Measurements from ENCODE around the gene GMNC.

Gene GMNC

DNA sequence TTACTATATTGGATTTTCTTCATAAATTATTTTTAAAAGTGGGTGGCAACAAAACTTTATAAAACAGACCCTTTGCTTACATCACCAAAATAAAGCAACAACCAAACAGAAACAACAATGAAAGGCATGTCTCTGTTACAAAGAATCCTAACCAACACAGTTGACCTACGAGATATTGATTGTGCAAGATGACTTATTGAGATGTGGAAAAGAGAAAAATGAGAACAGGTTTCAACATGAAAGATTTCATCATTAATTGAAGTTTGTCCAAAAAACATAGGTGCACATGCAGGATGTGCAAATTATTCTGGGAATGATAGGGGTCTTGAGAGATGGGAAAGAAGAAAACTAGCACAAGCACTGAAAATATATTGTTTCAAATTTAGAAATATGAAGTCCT, 9.0 kb downstream of the GMNC start:
- in situ Hi-C loops (cut with MboI; ENCODE audit: low sequenced_read_pairs), result no loop called here

- in situ Hi-C loops (cut with MboI; ENCODE audit: low sequenced_read_pairs), result no loop called here
Measured at GRCh38 chr3:190849607-190850006, 12.9 kb downstream of the GMNC start.

DNA sequence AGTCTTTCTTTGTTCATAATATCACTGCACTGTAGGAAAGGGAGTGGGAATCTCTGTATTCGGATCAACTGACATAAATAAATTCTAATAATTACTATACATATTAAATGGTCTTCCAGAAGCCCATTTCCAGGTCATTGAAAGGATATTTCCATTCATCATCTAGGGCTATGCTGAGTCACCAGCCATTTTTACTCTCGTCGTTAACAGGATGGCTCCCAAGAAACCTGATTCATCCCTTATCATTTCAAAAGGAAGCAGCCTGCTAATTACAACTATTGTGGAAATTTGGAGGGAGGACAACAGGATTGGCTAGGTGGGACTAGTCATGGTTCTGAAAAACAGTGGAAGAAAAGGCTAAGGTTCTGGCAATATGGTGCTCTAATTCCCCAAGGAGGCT, 13.6 kb downstream of the GMNC start:
- in situ Hi-C loops (cut with MboI; ENCODE audit: low sequenced_read_pairs), result no loop called here

GRCh38 chr3:190847436-190847835, 15.1 kb downstream of the GMNC start:
- in situ Hi-C loops (cut with MboI; ENCODE audit: low sequenced_read_pairs), result no loop called here

GRCh38 chr3:190840146-190840545, 22.3 kb downstream of the GMNC start:
- in situ Hi-C loops (cut with MboI; ENCODE audit: low sequenced_read_pairs), result no loop called here

- in situ Hi-C loops (cut with MboI; ENCODE audit: low sequenced_read_pairs), result no loop called here
Measured at GRCh38 chr3:190831225-190831624, 31.3 kb downstream of the GMNC start.

GRCh38 chr3:190830031-190830430, 32.5 kb downstream of the GMNC start:
- in situ Hi-C loops (cut with MboI; ENCODE audit: low sequenced_read_pairs), result no loop called here

- in situ Hi-C loops (cut with MboI; ENCODE audit: low sequenced_read_pairs), result no loop called here
Measured at GRCh38 chr3:190826018-190826417, 36.5 kb downstream of the GMNC start.

DNA sequence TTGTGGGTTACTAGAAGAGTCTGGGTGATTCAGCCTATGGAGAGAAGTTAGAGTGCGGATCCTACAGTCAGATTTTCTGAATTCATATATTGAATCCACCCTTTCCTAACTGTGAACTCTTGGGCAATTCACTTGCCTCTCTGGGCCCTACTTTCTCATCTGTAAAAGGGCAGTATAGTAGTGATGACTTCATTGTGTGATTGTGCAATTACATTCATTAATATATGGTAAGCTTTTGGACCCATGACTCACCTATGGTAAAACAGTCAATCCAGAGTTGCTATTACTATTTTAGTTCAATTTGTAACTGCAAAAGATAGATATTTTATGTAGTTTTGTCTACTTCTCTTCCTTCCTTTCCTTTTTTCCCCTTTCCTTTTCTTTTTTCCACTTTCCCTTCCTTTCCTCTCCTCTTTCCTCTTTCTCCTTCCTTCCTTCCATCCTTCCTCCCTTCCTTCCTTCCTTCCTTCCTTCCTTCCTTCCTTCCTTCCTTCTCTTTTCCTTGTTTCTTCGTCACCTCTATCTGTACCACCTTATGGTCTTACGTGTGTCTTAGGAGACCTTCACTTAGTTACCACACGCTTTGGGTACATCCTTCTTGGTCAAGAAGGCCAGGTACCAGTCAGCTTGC, 37.0 kb downstream of the GMNC start:
- in situ Hi-C loops (cut with MboI; ENCODE audit: low sequenced_read_pairs), result no loop called here

DNA sequence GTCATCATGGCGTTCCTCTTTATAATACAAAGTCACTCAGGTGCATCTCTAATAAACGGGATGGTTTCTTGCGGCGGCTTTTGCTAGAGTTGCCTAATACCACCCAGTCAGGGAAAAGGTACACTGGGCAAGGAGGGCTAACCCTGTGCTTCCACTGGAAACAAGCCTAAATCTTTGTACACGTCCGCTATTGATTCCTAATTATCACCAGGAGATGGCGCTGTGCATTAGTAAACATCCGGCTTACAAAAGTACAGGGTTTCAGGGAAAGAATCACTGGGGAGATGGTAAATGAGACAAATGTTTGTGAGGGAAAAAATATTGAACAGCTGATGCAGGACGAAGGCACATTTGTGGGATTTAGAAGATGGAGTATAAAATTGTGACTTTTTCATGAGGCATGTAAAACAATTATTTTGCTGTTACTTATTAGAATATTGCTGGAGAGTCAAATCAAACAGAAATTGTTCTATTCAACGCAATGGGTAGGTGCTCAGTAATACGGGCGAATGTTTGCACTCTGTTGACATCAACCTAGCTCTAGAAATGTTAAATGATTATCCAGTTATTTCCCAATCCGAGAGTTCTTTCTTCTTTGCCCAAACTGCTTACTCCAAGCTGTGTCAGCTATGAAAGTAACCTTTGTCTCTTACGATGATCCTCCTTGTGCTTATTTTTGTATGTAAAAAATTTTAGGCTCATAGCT, 50.6 kb downstream of the GMNC start:
- in situ Hi-C loops (cut with MboI; ENCODE audit: low sequenced_read_pairs), result loop anchor here (25.0 kb wide), 1 partner anchor 250 kb away; no protein-coding TSS in a partner anchor

GRCh38 chr3:190810957-190811356, 51.5 kb downstream of the GMNC start:
- in situ Hi-C loops (cut with MboI; ENCODE audit: low sequenced_read_pairs), result loop anchor here (25.0 kb wide), 1 partner anchor 251 kb away; no protein-coding TSS in a partner anchor

GRCh38 chr3:190809351-190809750, 53.1 kb downstream of the GMNC start:
- in situ Hi-C loops (cut with MboI; ENCODE audit: low sequenced_read_pairs), result loop anchor here (25.0 kb wide), 1 partner anchor 253 kb away; no protein-coding TSS in a partner anchor

GRCh38 chr3:190807719-190808375, 54.6 kb downstream of the GMNC start:
- in situ Hi-C loops (cut with MboI; ENCODE audit: low sequenced_read_pairs), result loop anchor here (25.0 kb wide), 1 partner anchor 254 kb away; no protein-coding TSS in a partner anchor

Measured in HL-60/S4 treated with phorbol 12-myristate 13-acetate at 8.2 ng/mL for 4 days and 3 days (cell line).